ENCODE measurements around the gene ATXN7L2.

DNA sequence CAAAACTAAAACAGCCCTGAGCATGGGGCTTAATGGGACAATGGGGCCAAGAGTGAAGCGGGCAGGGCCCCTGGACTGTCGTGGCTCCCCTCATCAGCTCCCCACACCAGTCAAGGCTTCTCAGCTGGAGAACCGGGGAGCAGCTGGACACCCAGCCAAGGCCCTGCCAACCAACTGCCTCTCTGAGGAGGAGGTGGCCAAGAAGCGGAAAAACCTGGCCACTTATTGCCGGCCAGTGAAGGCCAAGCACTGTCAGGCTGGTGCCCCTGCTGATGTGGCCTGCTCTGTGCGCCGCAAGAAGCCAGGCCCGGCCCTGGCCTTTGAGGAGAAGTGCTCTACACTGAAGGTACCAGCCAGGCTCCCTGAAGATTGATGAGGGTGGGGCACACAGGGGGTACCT, 7.7 kb downstream of the ATXN7L2 start:
- TF ChIP-seq, protein P1, sequence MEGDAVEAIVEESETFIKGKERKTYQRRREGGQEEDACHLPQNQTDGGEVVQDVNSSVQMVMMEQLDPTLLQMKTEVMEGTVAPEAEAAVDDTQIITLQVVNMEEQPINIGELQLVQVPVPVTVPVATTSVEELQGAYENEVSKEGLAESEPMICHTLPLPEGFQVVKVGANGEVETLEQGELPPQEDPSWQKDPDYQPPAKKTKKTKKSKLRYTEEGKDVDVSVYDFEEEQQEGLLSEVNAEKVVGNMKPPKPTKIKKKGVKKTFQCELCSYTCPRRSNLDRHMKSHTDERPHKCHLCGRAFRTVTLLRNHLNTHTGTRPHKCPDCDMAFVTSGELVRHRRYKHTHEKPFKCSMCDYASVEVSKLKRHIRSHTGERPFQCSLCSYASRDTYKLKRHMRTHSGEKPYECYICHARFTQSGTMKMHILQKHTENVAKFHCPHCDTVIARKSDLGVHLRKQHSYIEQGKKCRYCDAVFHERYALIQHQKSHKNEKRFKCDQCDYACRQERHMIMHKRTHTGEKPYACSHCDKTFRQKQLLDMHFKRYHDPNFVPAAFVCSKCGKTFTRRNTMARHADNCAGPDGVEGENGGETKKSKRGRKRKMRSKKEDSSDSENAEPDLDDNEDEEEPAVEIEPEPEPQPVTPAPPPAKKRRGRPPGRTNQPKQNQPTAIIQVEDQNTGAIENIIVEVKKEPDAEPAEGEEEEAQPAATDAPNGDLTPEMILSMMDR (IDR thresholded peaks at IDR 0.05; ENCODE audit: low read depth, low read length, poor library complexity, severe bottlenecking): no peak
- no peak for TF ChIP-seq EZH2phosphoT487 (IDR thresholded peaks at IDR 0.05; ENCODE audit: borderline replicate concordance, low read length)

Measured in DOHH2 (cell line).